ENCODE measurements around the gene MOB3A.

MOB3A gene

GRCh38 chr19:2110822-2111221, 14.7 kb upstream of the MOB3A start:
- Histone ChIP-seq H3K36me3 (ENCODE audit: control insufficient read depth in 1 of 2, insufficient read depth in 2 of 2, low read depth in 1 of 2, low read length in 2 of 2) (peaks cover 94 to 97% of the 10 kb centered on the region in 2 experiments), H3K23ac (ENCODE audit: low read length in 2 of 2) (no peak overlapping the region), H3K9ac (ENCODE audit: low read length) (no peak overlapping the region), H3K4me3 (ENCODE audit: insufficient read depth in 1 of 2, low read depth in 1 of 2, low read length in 2 of 2) (no peak overlapping the region), H4K8ac (ENCODE audit: low read length) (no peak overlapping the region), H3K4me1 (ENCODE audit: control insufficient read depth, insufficient read depth, low read depth, low read length) (no peaks in the 10 kb centered on the region), H3K27me3 (ENCODE audit: control insufficient read depth in 1 of 2, insufficient read depth in 1 of 2, low read length in 2 of 2) (no peaks in the 10 kb centered on the region), H2BK15ac (ENCODE audit: low read depth, poor library complexity, severe bottlenecking) (no peak overlapping the region), H2BK5ac (ENCODE audit: low read depth, low read length, poor library complexity, severe bottlenecking) (no peak overlapping the region), H3K27ac (ENCODE audit: low read length, poor library complexity, severe bottlenecking) (no peak overlapping the region), H3K4ac (ENCODE audit: low read depth in 1 of 2, low read length in 2 of 2) (no peak overlapping the region), H4K91ac (ENCODE audit: low read length) (no peak overlapping the region), H2AFZ (ENCODE audit: low read depth, low read length) (no peak overlapping the region), H3K9me3 (ENCODE audit: control insufficient read depth, low read length) (no peaks in the 10 kb centered on the region), H2AK5ac (ENCODE audit: low read length, severe bottlenecking) (no peak overlapping the region), H3K18ac (ENCODE audit: low read depth in 1 of 2, low read length in 2 of 2) (no peak overlapping the region), H3K79me1 (replicated peaks; ENCODE audit: low read length, poor library complexity, severe bottlenecking) (peaks cover 37% of the 10 kb centered on the region), H3K14ac (ENCODE audit: low read length in 2 of 2) (no peak overlapping the region), H2BK120ac (ENCODE audit: low read depth, low read length) (no peak overlapping the region), H3K4me2 (ENCODE audit: low read length, poor library complexity, severe bottlenecking) (no peak overlapping the region), H2BK12ac (ENCODE audit: low read length in 2 of 2) (no peak overlapping the region)
- DNase-seq, result no peak
- WGBS, result 94% methylated on average over 13 of the region's 13 CpGs

GRCh38 chr19:2109046-2109864, 13.1 kb upstream of the MOB3A start:
- Histone ChIP-seq H3K27me3 (ENCODE audit: control insufficient read depth in 1 of 2, insufficient read depth in 1 of 2, low read length in 2 of 2) (no peaks in the 10 kb centered on the region), H3K9ac (ENCODE audit: low read length) (no peak overlapping the region), H2BK120ac (ENCODE audit: low read depth, low read length) (no peak overlapping the region), H2AFZ (ENCODE audit: low read depth, low read length) (no peak overlapping the region), H3K23ac (ENCODE audit: low read length in 2 of 2) (no peak overlapping the region), H2BK15ac (ENCODE audit: low read depth, poor library complexity, severe bottlenecking) (no peak overlapping the region), H3K4ac (ENCODE audit: low read depth in 1 of 2, low read length in 2 of 2) (no peak overlapping the region), H3K27ac (ENCODE audit: low read length, poor library complexity, severe bottlenecking) (no peak overlapping the region), H4K91ac (ENCODE audit: low read length) (no peak overlapping the region), H3K14ac (ENCODE audit: low read length in 2 of 2) (no peak overlapping the region), H3K4me1 (ENCODE audit: control insufficient read depth, insufficient read depth, low read depth, low read length) (no peaks in the 10 kb centered on the region), H3K9me3 (ENCODE audit: control insufficient read depth, low read length) (no peaks in the 10 kb centered on the region), H2BK12ac (ENCODE audit: low read length in 2 of 2) (no peak overlapping the region), H3K18ac (ENCODE audit: low read depth in 1 of 2, low read length in 2 of 2) (no peak overlapping the region), H2BK5ac (ENCODE audit: low read depth, low read length, poor library complexity, severe bottlenecking) (no peak overlapping the region), H3K36me3 (ENCODE audit: control insufficient read depth in 1 of 2, insufficient read depth in 2 of 2, low read depth in 1 of 2, low read length in 2 of 2) (peaks cover 93 to 94% of the 10 kb centered on the region in 2 experiments), H3K4me2 (ENCODE audit: low read length, poor library complexity, severe bottlenecking) (no peak overlapping the region), H4K8ac (ENCODE audit: low read length) (no peak overlapping the region), H3K4me3 (ENCODE audit: insufficient read depth in 1 of 2, low read depth in 1 of 2, low read length in 2 of 2) (no peak overlapping the region), H3K79me1 (replicated peaks; ENCODE audit: low read length, poor library complexity, severe bottlenecking) (peaks cover 27% of the 10 kb centered on the region), H2AK5ac (ENCODE audit: low read length, severe bottlenecking) (no peak overlapping the region)
- 97% methylated on average over 31 of the region's 31 CpGs for WGBS
- no peak for DNase-seq

GRCh38 chr19:2108251-2109016, 12.3 kb upstream of the MOB3A start:
- Histone ChIP-seq H2BK5ac (ENCODE audit: low read depth, low read length, poor library complexity, severe bottlenecking) (no peak overlapping the region), H2AFZ (ENCODE audit: low read depth, low read length) (no peak overlapping the region), H3K4me2 (ENCODE audit: low read length, poor library complexity, severe bottlenecking) (no peak overlapping the region), H4K91ac (ENCODE audit: low read length) (no peak overlapping the region), H2BK12ac (ENCODE audit: low read length in 2 of 2) (no peak overlapping the region), H3K4ac (ENCODE audit: low read depth in 1 of 2, low read length in 2 of 2) (no peak overlapping the region), H2AK5ac (ENCODE audit: low read length, severe bottlenecking) (no peak overlapping the region), H3K27ac (ENCODE audit: low read length, poor library complexity, severe bottlenecking) (no peak overlapping the region), H2BK120ac (ENCODE audit: low read depth, low read length) (no peak overlapping the region), H3K14ac (ENCODE audit: low read length in 2 of 2) (no peak overlapping the region), H3K9ac (ENCODE audit: low read length) (no peak overlapping the region), H3K36me3 (ENCODE audit: control insufficient read depth in 1 of 2, insufficient read depth in 2 of 2, low read depth in 1 of 2, low read length in 2 of 2) (peaks cover 93 to 94% of the 10 kb centered on the region in 2 experiments), H4K8ac (ENCODE audit: low read length) (no peak overlapping the region), H3K4me3 (ENCODE audit: insufficient read depth in 1 of 2, low read depth in 1 of 2, low read length in 2 of 2) (no peak overlapping the region), H3K27me3 (ENCODE audit: control insufficient read depth in 1 of 2, insufficient read depth in 1 of 2, low read length in 2 of 2) (no peaks in the 10 kb centered on the region), H3K18ac (ENCODE audit: low read depth in 1 of 2, low read length in 2 of 2) (no peak overlapping the region), H3K23ac (ENCODE audit: low read length in 2 of 2) (no peak overlapping the region), H3K4me1 (ENCODE audit: control insufficient read depth, insufficient read depth, low read depth, low read length) (peaks cover 1% of the 10 kb centered on the region), H3K79me1 (replicated peaks; ENCODE audit: low read length, poor library complexity, severe bottlenecking) (peaks cover 26% of the 10 kb centered on the region), H2BK15ac (ENCODE audit: low read depth, poor library complexity, severe bottlenecking) (no peak overlapping the region), H3K9me3 (ENCODE audit: control insufficient read depth, low read length) (no peaks in the 10 kb centered on the region)
- no peak for DNase-seq
- 97% methylated on average over 23 of the region's 23 CpGs for WGBS

DNA sequence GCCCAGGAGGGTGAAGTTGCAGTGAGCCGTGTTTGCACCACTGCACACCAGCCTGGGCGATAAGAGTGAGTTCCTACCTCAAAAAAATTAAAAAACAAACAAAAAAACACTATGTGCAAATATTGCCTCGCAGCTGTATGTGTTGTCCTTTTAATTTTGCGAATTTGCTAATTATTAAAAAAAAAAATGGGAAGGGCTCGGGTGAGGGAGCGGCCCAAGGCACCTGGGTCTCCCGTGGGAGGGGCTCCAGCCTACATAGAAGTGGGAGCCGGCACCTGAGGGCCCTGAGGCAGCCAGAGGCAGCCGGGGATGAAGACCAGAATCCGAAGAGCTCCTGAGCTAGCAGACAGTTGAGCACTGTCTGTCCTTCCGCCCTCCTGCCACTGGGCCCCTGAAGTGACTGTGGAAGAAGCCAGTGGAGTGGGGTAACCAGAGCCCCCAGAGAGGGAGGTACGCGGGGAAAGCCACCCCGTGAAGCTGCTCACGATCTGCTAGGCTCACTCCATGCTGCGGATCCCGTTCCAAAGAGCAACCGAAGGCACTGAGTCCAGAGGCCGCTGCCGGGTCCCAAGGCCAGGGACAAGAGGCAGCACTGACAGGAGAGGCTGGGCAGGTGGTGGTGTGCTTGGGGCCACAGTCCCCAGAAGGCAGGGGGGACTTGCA, 7.0 kb upstream of the MOB3A start:
- Histone ChIP-seq H4K91ac (ENCODE audit: low read length) (no peak overlapping the region), H3K4me3 (ENCODE audit: insufficient read depth in 1 of 2, low read depth in 1 of 2, low read length in 2 of 2) (no peak overlapping the region), H3K9ac (ENCODE audit: low read length) (no peak overlapping the region), H2BK12ac (ENCODE audit: low read length in 2 of 2) (no peak overlapping the region), H3K36me3 (ENCODE audit: control insufficient read depth in 1 of 2, insufficient read depth in 2 of 2, low read depth in 1 of 2, low read length in 2 of 2) (peaks cover 80 to 90% of the 10 kb centered on the region in 2 experiments), H3K4ac (ENCODE audit: low read depth in 1 of 2, low read length in 2 of 2) (no peak overlapping the region), H4K8ac (ENCODE audit: low read length) (no peak overlapping the region), H3K18ac (ENCODE audit: low read depth in 1 of 2, low read length in 2 of 2) (no peak overlapping the region), H2AK5ac (ENCODE audit: low read length, severe bottlenecking) (no peak overlapping the region), H3K27me3 (ENCODE audit: control insufficient read depth in 1 of 2, insufficient read depth in 1 of 2, low read length in 2 of 2) (no peaks in the 10 kb centered on the region), H2BK120ac (ENCODE audit: low read depth, low read length) (no peak overlapping the region), H2AFZ (ENCODE audit: low read depth, low read length) (no peak overlapping the region), H3K4me2 (ENCODE audit: low read length, poor library complexity, severe bottlenecking) (no peak overlapping the region), H3K4me1 (ENCODE audit: control insufficient read depth, insufficient read depth, low read depth, low read length) (peaks cover 2% of the 10 kb centered on the region), H2BK15ac (ENCODE audit: low read depth, poor library complexity, severe bottlenecking) (no peak overlapping the region), H2BK5ac (ENCODE audit: low read depth, low read length, poor library complexity, severe bottlenecking) (no peak overlapping the region), H3K27ac (ENCODE audit: low read length, poor library complexity, severe bottlenecking) (no peak overlapping the region), H3K9me3 (ENCODE audit: control insufficient read depth, low read length) (no peaks in the 10 kb centered on the region), H3K79me1 (replicated peaks; ENCODE audit: low read length, poor library complexity, severe bottlenecking) (peaks cover 14% of the 10 kb centered on the region), H3K23ac (ENCODE audit: low read length in 2 of 2) (no peak overlapping the region), H3K14ac (ENCODE audit: low read length in 2 of 2) (no peak overlapping the region)
- 92% methylated on average over 20 of the region's 20 CpGs for WGBS
- DNase-seq, result no peak

Measured in mesenchymal stem cell (in vitro differentiated cells and primary cell).